Natural killer cell (primary cell): ENCODE results near the gene NEURL1B. TPM values are rescaled to one million over a fixed set of nuclear protein-coding genes. Genes with fewer than 3 reads are reported as not detected.

Source experiments
- ATAC-seq, 3 donors: fragments of 150-1000 bp in 2 of 3; fragments of 200-7000 bp in 1 of 3; cut with Tn5 transposase; 1 replicate in 1 of 3; 2 replicates in 2 of 3; pipeline ENCODE4 v1.10.0; 2021; ENCODE audit warnings: mild to moderate bottlenecking in 2 of 3, moderate library complexity in 2 of 3
- DNase-seq, 2 donors: peaks; one replicate each; pipeline versions ENCODE4 v3.0.0 to v3.0.0-alpha.2; 2013 to 2021; ENCODE audit warnings: mixed read lengths in 1 of 2
- H3K27ac ChIP-seq: one replicate; pipeline ENCODE4 v1.5.1; 2013; ENCODE audit warnings: mild to moderate bottlenecking, low read length
- H3K27me3 ChIP-seq: one replicate; pipeline ENCODE4 v1.6.1; 2013; ENCODE audit warnings: low read length; ENCODE audit not compliant: control insufficient read depth, insufficient read depth
- H3K36me3 ChIP-seq: one replicate; pipeline ENCODE4 v1.6.1; 2013; ENCODE audit warnings: low read length; ENCODE audit not compliant: control insufficient read depth, insufficient read depth
- H3K4me1 ChIP-seq: one replicate; pipeline ENCODE4 v1.6.1; 2013; ENCODE audit warnings: low read length; ENCODE audit not compliant: control insufficient read depth, insufficient read depth
- H3K4me3 ChIP-seq: one replicate; pipeline ENCODE4 v1.5.1; 2013; ENCODE audit warnings: low read length
- H3K9me3 ChIP-seq: one replicate; pipeline ENCODE4 v1.6.1; 2013; ENCODE audit warnings: low read length; ENCODE audit not compliant: control insufficient read depth, insufficient read depth
- H3K27ac Mint-ChIP-seq, 2 donors: one replicate each; pipeline ENCODE4 v1.8.0; 2022; ENCODE audit warnings: mild to moderate bottlenecking in 2 of 2, mixed read lengths in 2 of 2, moderate library complexity in 1 of 2
- H3K27me3 Mint-ChIP-seq, 2 donors: one replicate each; pipeline ENCODE4 v1.8.0; 2022; ENCODE audit warnings: low read depth in 2 of 2, mixed read lengths in 2 of 2
- H3K36me3 Mint-ChIP-seq: one replicate; pipeline ENCODE4 v1.8.0; 2022; ENCODE audit warnings: mixed read lengths
- H3K4me1 Mint-ChIP-seq, 2 donors: one replicate each; pipeline ENCODE4 v1.8.0; 2022; ENCODE audit warnings: mixed read lengths in 2 of 2
- H3K4me3 Mint-ChIP-seq: one replicate; pipeline ENCODE4 v1.8.0; 2022; ENCODE audit warnings: mild to moderate bottlenecking, moderate library complexity, mixed read lengths
- H3K9me3 Mint-ChIP-seq, 2 donors: one replicate each; pipeline ENCODE4 v1.8.0; 2022; ENCODE audit warnings: mixed read lengths in 2 of 2
- WGBS: methylation state at CpG from one replicate; pipeline ENCODE4 v1.1.7; 2013; ENCODE audit warnings: missing lambda C conversion rate; ENCODE audit not compliant: insufficient coverage; 5-methylcytosine and 5-hydroxymethylcytosine counted together
- intact Hi-C: fragments of 100-400 bp; cut with micrococcal nuclease; formaldehyde crosslinking; loops from one replicate; pipeline ENCODE4 v1.14.2; 2022
- total RNA-seq, 4 donors: library from RNA; stranded (reverse); fragments of 120-200 nt in 1 of 4; gene quantifications; one replicate each; pipeline versions ENCODE4 v1.2.3 to v1.2.4, GENCODE V29; 2013 to 2022
- TF ChIP-seq, protein P1 (sequence below): fragments of 200-600 bp; IDR thresholded peaks from one replicate; pipeline ENCODE4 v1.8.0; 2022; ENCODE audit warnings: antibody characterized with exemption

NEURL1B gene
- total RNA-seq, 3 donors from 2014 or later (not counting 1 experiment from before 2014, with no cell fraction given) = 0.28 to 0.54 (median 0.45) TPM

DNA sequence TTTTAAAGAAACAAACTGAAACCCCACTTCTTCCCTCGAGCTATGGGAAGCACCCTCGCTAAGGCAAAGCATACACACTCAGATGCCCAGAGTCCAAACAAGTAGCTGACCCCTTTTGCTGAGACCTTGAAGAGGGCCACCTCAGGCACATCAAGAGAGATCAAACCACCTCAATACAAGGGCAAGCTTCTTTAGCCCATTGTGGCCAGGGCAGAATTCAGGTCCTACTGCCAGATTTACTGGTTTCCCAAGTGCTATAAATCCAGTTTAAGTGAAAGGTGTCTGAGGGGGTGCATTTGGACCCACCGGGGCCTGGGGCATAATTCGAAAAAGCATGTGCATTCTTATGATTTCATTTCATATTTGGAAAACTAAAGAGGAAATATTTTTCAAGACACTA, 40.4 kb downstream of the NEURL1B start:
- intact Hi-C loops = no loop called here

DNA sequence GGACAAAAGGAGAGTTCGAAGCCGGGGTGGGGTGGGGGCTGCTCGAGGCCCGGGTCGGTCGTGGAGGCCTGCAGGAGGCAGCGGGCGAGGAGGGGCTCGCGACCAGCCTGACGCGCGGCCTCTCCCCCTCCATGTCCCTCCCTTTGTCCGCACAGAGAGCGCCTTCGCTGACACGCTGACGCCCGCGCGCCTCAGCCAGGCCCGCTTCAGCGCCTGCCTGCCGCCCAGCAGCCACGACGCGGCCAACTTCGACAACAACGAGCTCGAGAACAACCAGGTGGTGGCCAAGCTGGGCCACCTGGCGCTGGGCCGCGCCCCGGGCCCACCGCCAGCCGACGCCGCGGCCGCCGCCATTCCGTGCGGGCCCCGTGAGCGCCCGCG, 42.2 kb downstream of the NEURL1B start:
- peaks cover 11% of the 10 kb centered on the region for H3K4me1 ChIP-seq
- intact Hi-C loops = no loop called here
- H3K36me3 ChIP-seq = no peaks in the 10 kb centered on the region
- no peak overlapping the region for H3K4me3 ChIP-seq
- H3K4me3 Mint-ChIP-seq = peak overlapping the region; percentile 76
- H3K27ac Mint-ChIP-seq = peak overlapping the region in 1 of 2 donors; percentile 19
- no peak for DNase-seq
- no peak for ATAC-seq
- H3K9me3 Mint-ChIP-seq = peaks cover 0 to 3% of the 10 kb centered on the region in 2 donors
- 84% methylated on average over 47 of the region's 47 CpGs for WGBS
- H3K9me3 ChIP-seq = no peaks in the 10 kb centered on the region
- TF ChIP-seq, protein P1, sequence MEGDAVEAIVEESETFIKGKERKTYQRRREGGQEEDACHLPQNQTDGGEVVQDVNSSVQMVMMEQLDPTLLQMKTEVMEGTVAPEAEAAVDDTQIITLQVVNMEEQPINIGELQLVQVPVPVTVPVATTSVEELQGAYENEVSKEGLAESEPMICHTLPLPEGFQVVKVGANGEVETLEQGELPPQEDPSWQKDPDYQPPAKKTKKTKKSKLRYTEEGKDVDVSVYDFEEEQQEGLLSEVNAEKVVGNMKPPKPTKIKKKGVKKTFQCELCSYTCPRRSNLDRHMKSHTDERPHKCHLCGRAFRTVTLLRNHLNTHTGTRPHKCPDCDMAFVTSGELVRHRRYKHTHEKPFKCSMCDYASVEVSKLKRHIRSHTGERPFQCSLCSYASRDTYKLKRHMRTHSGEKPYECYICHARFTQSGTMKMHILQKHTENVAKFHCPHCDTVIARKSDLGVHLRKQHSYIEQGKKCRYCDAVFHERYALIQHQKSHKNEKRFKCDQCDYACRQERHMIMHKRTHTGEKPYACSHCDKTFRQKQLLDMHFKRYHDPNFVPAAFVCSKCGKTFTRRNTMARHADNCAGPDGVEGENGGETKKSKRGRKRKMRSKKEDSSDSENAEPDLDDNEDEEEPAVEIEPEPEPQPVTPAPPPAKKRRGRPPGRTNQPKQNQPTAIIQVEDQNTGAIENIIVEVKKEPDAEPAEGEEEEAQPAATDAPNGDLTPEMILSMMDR = no peak
- peaks cover 1 to 5% of the 10 kb centered on the region in 2 donors for H3K4me1 Mint-ChIP-seq
- H3K36me3 Mint-ChIP-seq = no peaks in the 10 kb centered on the region
- H3K27me3 ChIP-seq = no peaks in the 10 kb centered on the region
- no peak overlapping the region for H3K27ac ChIP-seq
- peaks cover 0 to 3% of the 10 kb centered on the region in 2 donors for H3K27me3 Mint-ChIP-seq

More for the DNA sequence above, 40.4 kb downstream of the NEURL1B start:
- peaks cover 0 to 3% of the 10 kb centered on the region in 2 donors for H3K27me3 Mint-ChIP-seq
- H3K4me3 Mint-ChIP-seq = no peak overlapping the region
- H3K27ac Mint-ChIP-seq = no peak overlapping the region
- TF ChIP-seq, protein P1 = no peak
- WGBS = 88% methylated on average over 4 of the region's 4 CpGs
- no peaks in the 10 kb centered on the region for H3K36me3 ChIP-seq
- ATAC-seq (no peak), DNase-seq (no peak)
- H3K9me3 Mint-ChIP-seq = peaks cover 0 to 3% of the 10 kb centered on the region in 2 donors
- H3K9me3 ChIP-seq = no peaks in the 10 kb centered on the region
- H3K4me3 ChIP-seq = no peak overlapping the region
- H3K27ac ChIP-seq = no peak overlapping the region
- H3K27me3 ChIP-seq = no peaks in the 10 kb centered on the region
- H3K4me1 Mint-ChIP-seq = peaks cover 0 to 5% of the 10 kb centered on the region in 2 donors
- H3K36me3 Mint-ChIP-seq = no peaks in the 10 kb centered on the region
- peaks cover 7% of the 10 kb centered on the region for H3K4me1 ChIP-seq

DNA sequence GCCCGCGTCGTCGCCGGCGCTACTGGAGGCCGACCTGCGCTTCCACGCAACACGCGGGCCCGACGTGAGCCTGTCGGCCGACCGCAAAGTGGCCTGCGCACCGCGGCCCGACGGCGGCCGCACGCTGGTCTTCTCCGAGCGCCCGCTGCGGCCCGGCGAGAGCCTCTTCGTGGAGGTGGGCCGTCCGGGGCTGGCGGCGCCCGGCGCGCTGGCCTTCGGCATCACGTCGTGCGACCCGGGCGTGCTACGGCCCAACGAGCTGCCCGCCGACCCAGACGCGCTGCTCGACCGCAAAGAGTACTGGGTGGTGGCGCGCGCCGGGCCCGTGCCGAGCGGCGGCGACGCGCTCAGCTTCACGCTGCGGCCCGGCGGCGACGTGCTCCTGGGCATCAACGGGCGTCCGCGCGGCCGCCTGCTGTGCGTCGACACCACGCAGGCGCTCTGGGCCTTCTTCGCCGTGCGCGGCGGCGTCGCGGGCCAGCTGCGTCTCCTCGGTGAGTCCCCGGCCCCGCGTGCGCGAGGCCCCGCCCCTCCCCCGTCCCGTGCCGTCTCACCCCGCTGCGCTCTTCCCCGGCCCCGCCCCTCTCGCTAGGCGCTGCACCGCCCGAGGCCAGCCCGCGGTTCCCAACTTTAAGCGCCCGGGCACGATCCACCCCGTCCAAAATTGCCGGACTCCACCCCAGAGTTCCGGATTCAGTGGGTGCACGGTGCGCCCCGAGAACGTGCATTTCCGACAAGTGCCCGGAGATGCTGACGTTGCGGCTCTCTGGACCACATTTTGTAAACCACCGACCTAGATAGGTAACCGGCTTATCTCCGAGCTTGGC, 42.8 kb downstream of the NEURL1B start:
- no peaks in the 10 kb centered on the region for H3K36me3 ChIP-seq
- intact Hi-C loops = no loop called here
- no peaks in the 10 kb centered on the region for H3K27me3 ChIP-seq
- Mint-ChIP-seq H3K36me3 (no peaks in the 10 kb centered on the region), H3K27me3 (peaks cover 0 to 3% of the 10 kb centered on the region in 2 donors), H3K27ac (peak overlapping the region; percentile 49 to 72), H3K4me1 (peaks cover 5% of the 10 kb centered on the region in 2 donors), H3K9me3 (peaks cover 0 to 3% of the 10 kb centered on the region in 2 donors), H3K4me3 (peak overlapping the region; percentile 80)
- WGBS = 51% methylated on average over 125 of the region's 125 CpGs
- peak; percentile 39 to 86 for DNase-seq
- H3K4me3 ChIP-seq = peak overlapping the region; percentile 12
- H3K9me3 ChIP-seq = no peaks in the 10 kb centered on the region
- peaks cover 17% of the 10 kb centered on the region for H3K4me1 ChIP-seq
- peak; percentile 60 to 89 (median 88) for ATAC-seq
- TF ChIP-seq, protein P1 = no peak
- no peak overlapping the region for H3K27ac ChIP-seq
